ENCODE measurements around the gene EEA1. TPM values are rescaled to one million over a fixed set of nuclear protein-coding genes. Genes with fewer than 3 reads are reported as not detected.

The EEA1 gene
- total and polyA plus RNA-seq, 2 of the 8 experiments (the other 6 are each of a cell fraction or from before 2014, with no cell fraction given) = 1.0 to 18.8 TPM

DNA sequence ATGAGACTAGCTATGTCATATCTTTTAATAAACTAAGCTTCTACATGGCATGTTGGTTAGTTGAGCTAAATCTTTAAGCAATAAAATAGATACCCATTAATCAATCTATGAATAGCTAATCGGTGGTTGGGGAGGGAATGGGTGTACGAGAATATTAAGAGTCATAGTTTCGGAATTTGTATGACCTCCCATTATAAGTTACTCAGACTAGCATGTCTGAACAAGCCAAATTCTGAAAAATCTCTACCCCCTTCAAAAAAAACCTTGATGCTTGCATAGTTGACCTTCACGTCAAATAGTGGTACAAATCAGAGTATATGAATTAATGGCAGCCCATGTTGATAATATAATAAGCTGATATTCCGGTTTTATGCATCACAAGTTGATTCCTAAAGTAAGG is 166.3 kb downstream of the EEA1 start:
- Histone ChIP-seq H3K9me3 (ENCODE audit: insufficient read depth in 2 of 2, low read depth in 1 of 2, low read length in 1 of 2) (no peaks in the 10 kb centered on the region), H2BK12ac (ENCODE audit: low read depth, low read length) (no peak overlapping the region), H3K4me2 (ENCODE audit: insufficient read depth in 1 of 2, low read depth in 2 of 2, low read length in 2 of 2) (no peak overlapping the region), H2BK20ac (ENCODE audit: low read length) (no peak overlapping the region), H2BK15ac (ENCODE audit: low read length) (no peak overlapping the region), H3K23me2 (ENCODE audit: low read depth, low read length) (no peaks in the 10 kb centered on the region), H3K4ac (replicated peaks; ENCODE audit: insufficient read length, low read depth, low read length) (no peak overlapping the region), H3K79me1 (ENCODE audit: low read depth, low read length) (no peaks in the 10 kb centered on the region), H4K20me1 (replicated peaks in 1 of 2; ENCODE audit: control insufficient read depth in 1 of 2, insufficient read depth in 2 of 2, low read length in 2 of 2) (no peaks in the 10 kb centered on the region), H3K18ac (ENCODE audit: extremely low read depth, low read length) (no peak overlapping the region), H3K23ac (ENCODE audit: insufficient read length) (no peak overlapping the region), H4K5ac (ENCODE audit: insufficient read length, low read depth, low read length) (no peak overlapping the region), H3K14ac (ENCODE audit: insufficient read length) (no peak overlapping the region), H3K27me3 (replicated peaks in 1 of 4; ENCODE audit: control insufficient read depth in 3 of 4, extremely low read depth in 1 of 4, insufficient read depth in 3 of 4, low read length in 3 of 4) (no peaks in the 10 kb centered on the region), H2AFZ (ENCODE audit: low read length) (no peak overlapping the region), H3K27ac (ENCODE audit: low read depth, low read length) (no peak overlapping the region), H3K56ac (replicated peaks; ENCODE audit: insufficient read length, low read depth, low read length) (no peak overlapping the region), H3K4me3 (ENCODE audit: extremely low read depth in 1 of 4, insufficient read depth in 2 of 4, low read depth in 3 of 4, low read length in 4 of 4) (no peak overlapping the region), H3K4me1 (replicated peaks in 1 of 4; ENCODE audit: control insufficient read depth in 3 of 4, insufficient read depth in 4 of 4, low read length in 3 of 4) (peaks cover 0 to 4% (median 2%) of the 10 kb centered on the region in 4 experiments; a peak in 3 of 7 replicates), H3K79me2 (ENCODE audit: control insufficient read depth in 1 of 2, insufficient read depth in 2 of 2, low read length in 2 of 2) (no peaks in the 10 kb centered on the region), H2BK5ac (ENCODE audit: low read depth, low read length) (no peak overlapping the region), H3K9ac (replicated peaks in 1 of 4; ENCODE audit: extremely low read depth in 1 of 4, low read depth in 3 of 4, low read length in 3 of 4) (no peak overlapping the region), H2AK5ac (ENCODE audit: low read depth, low read length) (no peak overlapping the region), H2BK120ac (replicated peaks; ENCODE audit: low read depth, low read length) (no peak overlapping the region), H4K8ac (ENCODE audit: extremely low read depth, insufficient read depth, low read length) (no peak overlapping the region), H4K91ac (replicated peaks; ENCODE audit: insufficient read length, low read length) (no peak overlapping the region), H3K36me3 (ENCODE audit: control insufficient read depth in 2 of 4, insufficient read depth in 4 of 4, low read length in 3 of 4) (no peaks in the 10 kb centered on the region)
- CTCF ChIA-PET (ENCODE audit: partially characterized antibody) = interaction anchor here (0.6 kb wide), 1 partner anchor 14 kb away, joined by 4 read pairs; no protein-coding TSS in a partner anchor
- DNase-seq (ENCODE audit: low read depth in 1 of 2, low spot score in 2 of 2) (no peak), FAIRE-seq (no peak)
- POLR2A ChIA-PET (ENCODE audit: partially characterized antibody) = interaction anchor here (1.0 kb wide), 1 partner anchor 679 kb away, joined by 3 read pairs; the partner anchor contains the start of gene UBE2N
- WGBS, 2 experiments (ENCODE audit: extremely low coverage in 1 of 2, insufficient coverage in 1 of 2, insufficient read length in 1 of 2, insufficient replicate concordance in 2 of 2, low coverage in 1 of 2, low lambda C conversion rate in 2 of 2, missing lambda C conversion rate in 1 of 2) = 90% methylated on average over 5 of the region's 5 CpGs; no CpG with 5 or more reads in 1 of the 2 experiments
- TF ChIP-seq GTF2F1 (IDR thresholded peaks at IDR 0.05; ENCODE audit: borderline replicate concordance, low read depth, low read length) = no peak
- no peak for TF ChIP-seq SRF (IDR thresholded peaks at IDR 0.05; ENCODE audit: low read depth, low read length)
- TF ChIP-seq, protein P1, sequence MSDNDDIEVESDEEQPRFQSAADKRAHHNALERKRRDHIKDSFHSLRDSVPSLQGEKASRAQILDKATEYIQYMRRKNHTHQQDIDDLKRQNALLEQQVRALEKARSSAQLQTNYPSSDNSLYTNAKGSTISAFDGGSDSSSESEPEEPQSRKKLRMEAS (IDR thresholded peaks at IDR 0.05) = no peak
- no peak for TF ChIP-seq KDM1A (IDR thresholded peaks at IDR 0.05; ENCODE audit: borderline replicate concordance, low read length)
- TF ChIP-seq POLR2A (IDR thresholded peaks at IDR 0.05; ENCODE audit: control extremely low read depth in 1 of 2, low read depth in 2 of 2, low read length in 2 of 2) = no peak
- TF ChIP-seq SIX5 (IDR thresholded peaks at IDR 0.05; ENCODE audit: low read depth, low read length) = no peak
- TF ChIP-seq PHF8 (conservative IDR thresholded peaks at IDR 0.05; ENCODE audit: low read depth, low read length) = no peak

Data from H1 (cell line).